Measurements from ENCODE around the gene HYAL3.

GRCh38 chr3:50297384-50297775 lies 1.8 kb downstream of the HYAL3 start:
- TF ChIP-seq CTCF (IDR thresholded peaks at IDR 0.05 in 8 of 11, conservative IDR thresholded peaks at IDR 0.05 in 3 of 11) (no peak), POLR2AphosphoS5 (IDR thresholded peaks at IDR 0.05) (no peak), POLR2A (IDR thresholded peaks at IDR 0.05) (no peak)
